ENCODE results near the gene TLR1.

Gene TLR1

GRCh38 chr4:38818441-38818976, 13.9 kb upstream of the TLR1 start:
- no peak overlapping the region for H3K4me3 ChIP-seq (ENCODE audit: low read depth in 1 of 2, low read length in 2 of 2)
- no peaks in the 10 kb centered on the region for H3K36me3 ChIP-seq (ENCODE audit: insufficient read depth, low read length)
- H3K27ac ChIP-seq (ENCODE audit: low read length), result no peak overlapping the region
- no peak overlapping the region for H3K9ac ChIP-seq (ENCODE audit: low read depth, low read length)
- TF ChIP-seq CTCF (IDR thresholded peaks at IDR 0.05; ENCODE audit: borderline replicate concordance, extremely low read depth, low read length, poor library complexity, severe bottlenecking) (no peak), EZH2 (IDR thresholded peaks at IDR 0.05; ENCODE audit: borderline replicate concordance, low read depth, low read length, severe bottlenecking) (no peak)
- no peaks in the 10 kb centered on the region for H3K9me3 ChIP-seq (ENCODE audit: insufficient read depth, low read length, severe bottlenecking)
- no peak overlapping the region for H2AFZ ChIP-seq (ENCODE audit: low read depth, low read length)
- no peaks in the 10 kb centered on the region for H3K27me3 ChIP-seq (ENCODE audit: insufficient read depth, low read length, poor library complexity)
- H4K20me1 ChIP-seq (ENCODE audit: insufficient read depth, low read length), result no peaks in the 10 kb centered on the region
- H3K79me2 ChIP-seq (ENCODE audit: insufficient read depth, low read length), result no peaks in the 10 kb centered on the region
- no peak overlapping the region for H3K4me2 ChIP-seq (ENCODE audit: insufficient read depth, low read length)
- DNase-seq, result no peak
- H3K4me1 ChIP-seq (ENCODE audit: insufficient read depth, low read length), result no peaks in the 10 kb centered on the region
- ATAC-seq (ENCODE audit: insufficient read depth, low read depth), result no peak

GRCh38 chr4:38815885-38816782, 11.5 kb upstream of the TLR1 start:
- DNase-seq (no peak), ATAC-seq (ENCODE audit: insufficient read depth, low read depth) (no peak)
- H3K9me3 ChIP-seq (ENCODE audit: insufficient read depth, low read length, severe bottlenecking), result no peaks in the 10 kb centered on the region
- no peaks in the 10 kb centered on the region for H4K20me1 ChIP-seq (ENCODE audit: insufficient read depth, low read length)
- no peak for TF ChIP-seq CTCF (IDR thresholded peaks at IDR 0.05; ENCODE audit: borderline replicate concordance, extremely low read depth, low read length, poor library complexity, severe bottlenecking)
- no peak for TF ChIP-seq EZH2 (IDR thresholded peaks at IDR 0.05; ENCODE audit: borderline replicate concordance, low read depth, low read length, severe bottlenecking)
- no peak overlapping the region for H2AFZ ChIP-seq (ENCODE audit: low read depth, low read length)
- H3K36me3 ChIP-seq (ENCODE audit: insufficient read depth, low read length), result no peaks in the 10 kb centered on the region
- no peak overlapping the region for H3K27ac ChIP-seq (ENCODE audit: low read length)
- H3K4me1 ChIP-seq (ENCODE audit: insufficient read depth, low read length), result no peaks in the 10 kb centered on the region
- H3K4me2 ChIP-seq (ENCODE audit: insufficient read depth, low read length), result no peak overlapping the region
- H3K4me3 ChIP-seq (ENCODE audit: low read depth in 1 of 2, low read length in 2 of 2), result no peak overlapping the region
- H3K9ac ChIP-seq (ENCODE audit: low read depth, low read length), result no peak overlapping the region
- no peaks in the 10 kb centered on the region for H3K79me2 ChIP-seq (ENCODE audit: insufficient read depth, low read length)
- H3K27me3 ChIP-seq (ENCODE audit: insufficient read depth, low read length, poor library complexity), result no peaks in the 10 kb centered on the region

- Histone ChIP-seq H3K27me3 (ENCODE audit: insufficient read depth, low read length, poor library complexity) (no peaks in the 10 kb centered on the region), H3K36me3 (ENCODE audit: insufficient read depth, low read length) (no peaks in the 10 kb centered on the region), H2AFZ (ENCODE audit: low read depth, low read length) (no peak overlapping the region), H3K4me3 (ENCODE audit: low read depth in 1 of 2, low read length in 2 of 2) (no peak overlapping the region), H3K4me1 (ENCODE audit: insufficient read depth, low read length) (no peaks in the 10 kb centered on the region), H3K9ac (ENCODE audit: low read depth, low read length) (no peak overlapping the region), H3K9me3 (ENCODE audit: insufficient read depth, low read length, severe bottlenecking) (no peaks in the 10 kb centered on the region), H4K20me1 (ENCODE audit: insufficient read depth, low read length) (no peaks in the 10 kb centered on the region), H3K27ac (ENCODE audit: low read length) (no peak overlapping the region), H3K79me2 (ENCODE audit: insufficient read depth, low read length) (no peaks in the 10 kb centered on the region), H3K4me2 (ENCODE audit: insufficient read depth, low read length) (no peak overlapping the region)
- no peak for TF ChIP-seq CTCF (IDR thresholded peaks at IDR 0.05; ENCODE audit: borderline replicate concordance, extremely low read depth, low read length, poor library complexity, severe bottlenecking)
- no peak for TF ChIP-seq EZH2 (IDR thresholded peaks at IDR 0.05; ENCODE audit: borderline replicate concordance, low read depth, low read length, severe bottlenecking)
- ATAC-seq (ENCODE audit: insufficient read depth, low read depth) (no peak), DNase-seq (no peak)
These were observed 9.8 kb upstream of the TLR1 start for GRCh38 chr4:38814386-38814785.

All from DND-41 (cell line).